ENCODE results near the gene LRRC4C.

DNA sequence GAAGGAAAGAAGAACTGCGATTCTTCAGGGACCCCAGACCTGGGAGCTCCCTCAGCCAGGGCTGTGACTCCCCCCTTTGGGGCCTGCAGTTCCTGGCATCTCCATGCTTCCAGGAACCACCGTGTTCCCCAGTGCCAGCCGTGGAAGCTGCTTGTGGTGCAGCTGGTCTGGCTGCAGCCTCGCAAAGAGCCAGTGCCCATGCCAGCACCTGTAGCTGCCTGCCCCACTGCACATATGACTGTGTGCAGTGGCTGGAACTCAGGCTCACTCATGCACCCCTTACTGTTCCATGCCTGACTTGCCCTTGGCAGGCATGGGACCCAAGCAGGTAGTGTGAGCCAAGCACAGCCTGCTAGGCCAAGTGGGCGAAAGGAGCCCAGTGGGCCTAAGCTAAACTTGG lies 401.3 kb downstream of the LRRC4C start:
- TF ChIP-seq POLR2A (IDR thresholded peaks at IDR 0.05; ENCODE audit: low read length) (no peak), GATA1 (IDR thresholded peaks at IDR 0.05; ENCODE audit: low read depth, low read length) (no peak)
